Memory B cell (primary cell): ENCODE measurements around the gene AR.
"Not testable (repeated sequence)": the region's sequence is repeated elsewhere in the genome, so short reads cannot be mapped to it uniquely, and the experiment has no call there.

Experiments
- ATAC-seq: fragments of 150-1000 bp; cut with Tn5 transposase; 2 replicates; pipeline ENCODE4 v1.10.0; 2021; ENCODE audit warnings: low read depth, mild to moderate bottlenecking, moderate library complexity
- DNase-seq, 2 donors: peaks; one replicate each; pipeline ENCODE4 v3.0.0; 2022; ENCODE audit warnings: low spot score in 2 of 2
- H3K27ac Mint-ChIP-seq: one replicate; pipeline ENCODE4 v1.8.0; 2022; ENCODE audit warnings: mild to moderate bottlenecking, moderate library complexity, mixed read lengths
- H3K27me3 Mint-ChIP-seq: one replicate; pipeline ENCODE4 v1.8.0; 2022; ENCODE audit warnings: mixed read lengths
- H3K36me3 Mint-ChIP-seq: one replicate; pipeline ENCODE4 v1.8.0; 2022; ENCODE audit warnings: mild to moderate bottlenecking, mixed read lengths
- H3K4me1 Mint-ChIP-seq: one replicate; pipeline ENCODE4 v1.8.0; 2022; ENCODE audit warnings: mixed read lengths
- H3K4me3 Mint-ChIP-seq: one replicate; pipeline ENCODE4 v1.8.0; 2022; ENCODE audit warnings: mild to moderate bottlenecking, moderate library complexity, mixed read lengths
- H3K9me3 Mint-ChIP-seq: one replicate; pipeline ENCODE4 v1.8.0; 2022; ENCODE audit warnings: mixed read lengths

Gene AR

GRCh38 chrX:67635424-67635823, 91.6 kb downstream of the AR start:
- no peaks in the 10 kb centered on the region for H3K4me1 Mint-ChIP-seq
- no peak overlapping the region for H3K4me3 Mint-ChIP-seq
- no peaks in the 10 kb centered on the region for H3K36me3 Mint-ChIP-seq
- ATAC-seq (no peak), DNase-seq (no peak)
- H3K27me3 Mint-ChIP-seq, result no peaks in the 10 kb centered on the region
- no peak overlapping the region for H3K27ac Mint-ChIP-seq
- no peaks in the 10 kb centered on the region for H3K9me3 Mint-ChIP-seq

GRCh38 chrX:67636532-67636931, 92.7 kb downstream of the AR start:
- H3K9me3 Mint-ChIP-seq, result no peaks in the 10 kb centered on the region
- ATAC-seq, result no peak

GRCh38 chrX:67637293-67637692, 93.5 kb downstream of the AR start:
- not testable (repeated sequence) for DNase-seq, ATAC-seq, H3K4me1 Mint-ChIP-seq, H3K4me3 Mint-ChIP-seq, H3K36me3 Mint-ChIP-seq, H3K9me3 Mint-ChIP-seq, H3K27me3 Mint-ChIP-seq, H3K27ac Mint-ChIP-seq

More at GRCh38 chrX:67636532-67636931, 92.7 kb downstream of the AR start:
- no peak for DNase-seq
- H3K4me3 Mint-ChIP-seq, result no peak overlapping the region
- no peaks in the 10 kb centered on the region for H3K4me1 Mint-ChIP-seq
- H3K27ac Mint-ChIP-seq, result no peak overlapping the region
- no peaks in the 10 kb centered on the region for H3K27me3 Mint-ChIP-seq
- no peaks in the 10 kb centered on the region for H3K36me3 Mint-ChIP-seq

- H3K36me3 Mint-ChIP-seq, result no peaks in the 10 kb centered on the region
Observed at GRCh38 chrX:67648361-67648760, 104.5 kb downstream of the AR start.

GRCh38 chrX:67651437-67652142, 107.8 kb downstream of the AR start:
- Mint-ChIP-seq H3K4me1 (no peaks in the 10 kb centered on the region), H3K9me3 (no peaks in the 10 kb centered on the region), H3K36me3 (no peaks in the 10 kb centered on the region), H3K4me3 (no peak overlapping the region), H3K27ac (no peak overlapping the region), H3K27me3 (no peaks in the 10 kb centered on the region)
- ATAC-seq (no peak), DNase-seq (no peak)

More at GRCh38 chrX:67648361-67648760, 104.5 kb downstream of the AR start:
- no peak overlapping the region for H3K4me3 Mint-ChIP-seq
- no peaks in the 10 kb centered on the region for H3K4me1 Mint-ChIP-seq
- DNase-seq, result no peak
- H3K9me3 Mint-ChIP-seq, result no peaks in the 10 kb centered on the region
- no peaks in the 10 kb centered on the region for H3K27me3 Mint-ChIP-seq
- ATAC-seq, result no peak
- H3K27ac Mint-ChIP-seq, result no peak overlapping the region

- H3K27ac Mint-ChIP-seq, result no peak overlapping the region
- DNase-seq (no peak), ATAC-seq (no peak)
- no peaks in the 10 kb centered on the region for H3K27me3 Mint-ChIP-seq
- H3K9me3 Mint-ChIP-seq, result no peaks in the 10 kb centered on the region
- H3K36me3 Mint-ChIP-seq, result no peaks in the 10 kb centered on the region
- no peak overlapping the region for H3K4me3 Mint-ChIP-seq
- no peaks in the 10 kb centered on the region for H3K4me1 Mint-ChIP-seq
Observed at GRCh38 chrX:67652543-67652942, 108.7 kb downstream of the AR start.

- DNase-seq (no peak), ATAC-seq (no peak)
- H3K27me3 Mint-ChIP-seq, result no peaks in the 10 kb centered on the region
- no peaks in the 10 kb centered on the region for H3K36me3 Mint-ChIP-seq
- no peaks in the 10 kb centered on the region for H3K4me1 Mint-ChIP-seq
- H3K27ac Mint-ChIP-seq, result no peak overlapping the region
- no peak overlapping the region for H3K4me3 Mint-ChIP-seq
- H3K9me3 Mint-ChIP-seq, result no peaks in the 10 kb centered on the region
Observed at GRCh38 chrX:67654301-67654700, 110.5 kb downstream of the AR start.

GRCh38 chrX:67665583-67665982, 121.8 kb downstream of the AR start:
- Mint-ChIP-seq H3K27me3 (no peaks in the 10 kb centered on the region), H3K36me3 (no peaks in the 10 kb centered on the region), H3K4me3 (no peak overlapping the region), H3K9me3 (peaks cover 2% of the 10 kb centered on the region), H3K27ac (no peak overlapping the region), H3K4me1 (no peaks in the 10 kb centered on the region)
- no peak for ATAC-seq
- no peak for DNase-seq

GRCh38 chrX:67670717-67671116, 126.9 kb downstream of the AR start:
- DNase-seq, H3K4me1 Mint-ChIP-seq, H3K27me3 Mint-ChIP-seq, H3K27ac Mint-ChIP-seq, H3K9me3 Mint-ChIP-seq, H3K4me3 Mint-ChIP-seq, ATAC-seq, H3K36me3 Mint-ChIP-seq: not testable (repeated sequence)

GRCh38 chrX:67673741-67674274, 130.0 kb downstream of the AR start:
- DNase-seq (no peak), ATAC-seq (no peak)
- no peak overlapping the region for H3K27ac Mint-ChIP-seq
- no peaks in the 10 kb centered on the region for H3K27me3 Mint-ChIP-seq
- H3K36me3 Mint-ChIP-seq, result no peaks in the 10 kb centered on the region
- no peak overlapping the region for H3K4me3 Mint-ChIP-seq
- H3K9me3 Mint-ChIP-seq, result peaks cover 6% of the 10 kb centered on the region
- no peaks in the 10 kb centered on the region for H3K4me1 Mint-ChIP-seq

- DNase-seq, result no peak
- no peaks in the 10 kb centered on the region for H3K27me3 Mint-ChIP-seq
- H3K4me1 Mint-ChIP-seq, result no peaks in the 10 kb centered on the region
Observed at GRCh38 chrX:67674741-67675140, 130.9 kb downstream of the AR start.

GRCh38 chrX:67684136-67684535, 140.3 kb downstream of the AR start:
- ATAC-seq, result no peak
- H3K27me3 Mint-ChIP-seq, result no peaks in the 10 kb centered on the region
- H3K4me3 Mint-ChIP-seq, result no peak overlapping the region

More at GRCh38 chrX:67674741-67675140, 130.9 kb downstream of the AR start:
- Mint-ChIP-seq H3K36me3 (no peaks in the 10 kb centered on the region), H3K4me3 (no peak overlapping the region), H3K9me3 (peaks cover 6% of the 10 kb centered on the region), H3K27ac (no peak overlapping the region)
- ATAC-seq, result no peak

GRCh38 chrX:67692246-67692645, 148.4 kb downstream of the AR start:
- peaks cover 2% of the 10 kb centered on the region for H3K9me3 Mint-ChIP-seq
- H3K4me3 Mint-ChIP-seq, result no peak overlapping the region
- H3K27ac Mint-ChIP-seq, result no peak overlapping the region
- DNase-seq, result no peak
- ATAC-seq, result no peak
- no peaks in the 10 kb centered on the region for H3K27me3 Mint-ChIP-seq
- no peaks in the 10 kb centered on the region for H3K36me3 Mint-ChIP-seq
- H3K4me1 Mint-ChIP-seq, result no peaks in the 10 kb centered on the region

More at GRCh38 chrX:67684136-67684535, 140.3 kb downstream of the AR start:
- no peak for DNase-seq
- Mint-ChIP-seq H3K36me3 (no peaks in the 10 kb centered on the region), H3K4me1 (no peaks in the 10 kb centered on the region), H3K9me3 (no peaks in the 10 kb centered on the region), H3K27ac (no peak overlapping the region)

- peaks cover 2% of the 10 kb centered on the region for H3K9me3 Mint-ChIP-seq
- ATAC-seq (no peak), DNase-seq (no peak)
- no peak overlapping the region for H3K4me3 Mint-ChIP-seq
- no peaks in the 10 kb centered on the region for H3K36me3 Mint-ChIP-seq
- H3K4me1 Mint-ChIP-seq, result no peaks in the 10 kb centered on the region
- no peak overlapping the region for H3K27ac Mint-ChIP-seq
- no peaks in the 10 kb centered on the region for H3K27me3 Mint-ChIP-seq
Observed at GRCh38 chrX:67693928-67694327, 150.1 kb downstream of the AR start.

GRCh38 chrX:67697452-67697851, 153.6 kb downstream of the AR start:
- Mint-ChIP-seq H3K27me3 (no peaks in the 10 kb centered on the region), H3K36me3 (no peaks in the 10 kb centered on the region), H3K9me3 (peaks cover 2% of the 10 kb centered on the region), H3K27ac (no peak overlapping the region), H3K4me1 (no peaks in the 10 kb centered on the region), H3K4me3 (no peak overlapping the region)
- DNase-seq (no peak), ATAC-seq (no peak)
